PC-9 (cell line): ENCODE results near the gene DYSF. TPM values are rescaled to one million over a fixed set of nuclear protein-coding genes. Genes with fewer than 3 reads are reported as not detected.

ENCODE experiments used
- BruUV-seq: library from RNA; stranded (reverse); fragments of 400-500 nt; replicated peaks from 2 replicates; lab custom pipeline; 2021; lab: Mats Ljungman, UMichigan
- CTCF ChIA-PET: fragments of 300-600 bp; sonication (Branson Sonifier 250); formaldehyde crosslinking; loops from one replicate; lab custom pipeline; 2022; ENCODE audit warnings: antibody characterized with exemption; lab: Charles Lee
- POLR2A ChIA-PET: fragments of 300-600 bp; sonication (Branson Sonifier 250); formaldehyde crosslinking; loops from one replicate; lab custom pipeline; 2022; ENCODE audit warnings: antibody characterized with exemption; ENCODE audit not compliant: unreplicated experiment; lab: Charles Lee
- DNase-seq, 2 experiments: peaks; one replicate each; pipeline versions ENCODE4 v3.0.0 to v3.0.0-alpha.2; 2015 to 2022; ENCODE audit warnings: mixed read lengths in 1 of 2
- H2AFZ ChIP-seq: fragments of 200-600 bp; sonication (generic); 2 replicates; pipeline ENCODE4 v1.8.1; 2017; ENCODE audit warnings: antibody characterized with exemption
- H3F3A ChIP-seq: fragments of 200-600 bp; sonication (generic); 2 replicates; pipeline ENCODE4 v1.8.1; 2017; ENCODE audit warnings: antibody characterized with exemption, mild to moderate bottlenecking, low read depth; ENCODE audit not compliant: insufficient read depth
- H3K27ac ChIP-seq: fragments of 200-600 bp; sonication (generic); 2 replicates; pipeline ENCODE4 v1.6.1; 2016; ENCODE audit warnings: mixed run types
- H3K27me3 ChIP-seq: fragments of 200-600 bp; sonication (generic); 2 replicates; pipeline ENCODE4 v1.6.1; 2016; ENCODE audit warnings: low read depth, mixed run types; ENCODE audit not compliant: insufficient read depth
- H3K36me3 ChIP-seq: fragments of 200-600 bp; sonication (generic); 2 replicates; pipeline ENCODE4 v1.6.1; 2016; ENCODE audit warnings: low read depth, mixed run types
- H3K4me1 ChIP-seq: fragments of 200-600 bp; sonication (generic); replicated peaks from 2 replicates; pipeline ENCODE4 v1.6.1; 2016; ENCODE audit warnings: mixed run types; ENCODE audit not compliant: insufficient read depth
- H3K4me2 ChIP-seq: fragments of 200-600 bp; sonication (generic); 2 replicates; pipeline ENCODE4 v1.6.1; 2017; ENCODE audit warnings: mixed run types
- H3K4me3 ChIP-seq: fragments of 200-600 bp; sonication (generic); 2 replicates; pipeline ENCODE4 v1.6.1; 2016; ENCODE audit warnings: mixed run types
- H3K79me2 ChIP-seq: fragments of 200-600 bp; sonication (generic); 2 replicates; pipeline ENCODE4 v1.6.1; 2017; ENCODE audit warnings: low read depth, mixed run types
- H3K9me2 ChIP-seq: fragments of 200-600 bp; sonication (generic); 2 replicates; pipeline ENCODE4 v1.8.1; 2017; ENCODE audit warnings: mild to moderate bottlenecking; ENCODE audit not compliant: insufficient read depth
- H3K9me3 ChIP-seq: fragments of 200-600 bp; sonication (generic); 2 replicates; pipeline ENCODE4 v1.8.1; 2016; ENCODE audit warnings: low read depth; ENCODE audit not compliant: insufficient read depth
- H4K20me1 ChIP-seq: fragments of 200-600 bp; sonication (generic); 2 replicates; pipeline ENCODE4 v1.8.1; 2017; ENCODE audit not compliant: insufficient read depth
- EZH2 ChIP-seq: fragments of 200-600 bp; sonication (generic); IDR thresholded peaks from 2 replicates; pipeline ENCODE4 v1.8.0; 2017; ENCODE audit warnings: antibody characterized with exemption, low read depth
- intact Hi-C: fragments of 100-400 bp; cut with micrococcal nuclease; formaldehyde crosslinking; loops from one replicate; pipeline ENCODE4 v1.10.0; 2022; ENCODE audit not compliant: unreplicated experiment
- total RNA-seq: library from RNA; stranded (reverse); gene quantifications from 2 replicates; pipeline ENCODE4 v1.2.3, GENCODE V29; 2021
- TF ChIP-seq, protein P1 (sequence below): fragments of 200-600 bp; sonication (generic); conservative IDR thresholded peaks from 2 replicates; pipeline ENCODE4 v1.6.1; 2017; ENCODE audit warnings: mixed run types, antibody characterized with exemption, mild to moderate bottlenecking, moderate library complexity

The DYSF gene
- total RNA-seq, 1 experiment from 2014 or later = 12.2 TPM

DNA sequence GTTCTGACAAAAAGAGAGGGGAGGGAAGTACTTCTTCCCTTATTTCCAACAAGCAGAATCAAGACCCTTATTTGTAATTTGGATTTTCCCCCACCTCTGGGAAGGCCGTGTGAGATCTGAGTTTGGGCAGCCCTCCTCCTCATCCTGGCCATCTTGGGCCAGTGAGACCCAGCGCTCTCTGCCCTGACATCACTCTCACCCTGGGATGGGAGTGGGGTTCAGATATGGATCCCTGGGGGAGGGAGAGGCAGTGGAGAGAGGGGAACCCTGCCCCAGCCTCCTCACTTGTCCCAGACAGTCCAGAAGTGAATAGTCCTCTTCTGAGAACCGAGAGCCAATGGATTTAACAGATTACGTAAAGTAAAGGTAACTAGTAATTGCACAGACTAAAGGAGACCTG is 64.5 kb downstream of the DYSF start:
- ChIA-PET CTCF (interaction anchor here (0.6 to 1.0 kb wide), 2 partner anchors 218 to 1874 kb away, joined by 3 to 6 read pairs; no protein-coding TSS in a partner anchor), POLR2A (interaction anchor here (0.6 kb wide), 1 partner anchor 218 kb away, joined by 4 read pairs; no protein-coding TSS in a partner anchor)
- no peak overlapping the region for H3K4me2 ChIP-seq
- no peaks in the 10 kb centered on the region for H3K79me2 ChIP-seq
- H3K9me2 ChIP-seq = no peaks in the 10 kb centered on the region
- H4K20me1 ChIP-seq = no peaks in the 10 kb centered on the region
- intact Hi-C loops = loop anchor here (10.0 kb wide), 1 partner anchor 863 kb away; no protein-coding TSS in a partner anchor
- no peak overlapping the region for H2AFZ ChIP-seq
- H3K9me3 ChIP-seq = no peaks in the 10 kb centered on the region
- no peak overlapping the region for H3K4me3 ChIP-seq
- no peaks in the 10 kb centered on the region for H3F3A ChIP-seq
- H3K4me1 ChIP-seq = no peaks in the 10 kb centered on the region
- H3K27me3 ChIP-seq = no peaks in the 10 kb centered on the region
- DNase-seq = no peak
- H3K36me3 ChIP-seq = no peaks in the 10 kb centered on the region
- BruUV-seq = no TSS peak
- H3K27ac ChIP-seq = no peak overlapping the region
- TF ChIP-seq, protein P1, sequence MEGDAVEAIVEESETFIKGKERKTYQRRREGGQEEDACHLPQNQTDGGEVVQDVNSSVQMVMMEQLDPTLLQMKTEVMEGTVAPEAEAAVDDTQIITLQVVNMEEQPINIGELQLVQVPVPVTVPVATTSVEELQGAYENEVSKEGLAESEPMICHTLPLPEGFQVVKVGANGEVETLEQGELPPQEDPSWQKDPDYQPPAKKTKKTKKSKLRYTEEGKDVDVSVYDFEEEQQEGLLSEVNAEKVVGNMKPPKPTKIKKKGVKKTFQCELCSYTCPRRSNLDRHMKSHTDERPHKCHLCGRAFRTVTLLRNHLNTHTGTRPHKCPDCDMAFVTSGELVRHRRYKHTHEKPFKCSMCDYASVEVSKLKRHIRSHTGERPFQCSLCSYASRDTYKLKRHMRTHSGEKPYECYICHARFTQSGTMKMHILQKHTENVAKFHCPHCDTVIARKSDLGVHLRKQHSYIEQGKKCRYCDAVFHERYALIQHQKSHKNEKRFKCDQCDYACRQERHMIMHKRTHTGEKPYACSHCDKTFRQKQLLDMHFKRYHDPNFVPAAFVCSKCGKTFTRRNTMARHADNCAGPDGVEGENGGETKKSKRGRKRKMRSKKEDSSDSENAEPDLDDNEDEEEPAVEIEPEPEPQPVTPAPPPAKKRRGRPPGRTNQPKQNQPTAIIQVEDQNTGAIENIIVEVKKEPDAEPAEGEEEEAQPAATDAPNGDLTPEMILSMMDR = no peak

DNA sequence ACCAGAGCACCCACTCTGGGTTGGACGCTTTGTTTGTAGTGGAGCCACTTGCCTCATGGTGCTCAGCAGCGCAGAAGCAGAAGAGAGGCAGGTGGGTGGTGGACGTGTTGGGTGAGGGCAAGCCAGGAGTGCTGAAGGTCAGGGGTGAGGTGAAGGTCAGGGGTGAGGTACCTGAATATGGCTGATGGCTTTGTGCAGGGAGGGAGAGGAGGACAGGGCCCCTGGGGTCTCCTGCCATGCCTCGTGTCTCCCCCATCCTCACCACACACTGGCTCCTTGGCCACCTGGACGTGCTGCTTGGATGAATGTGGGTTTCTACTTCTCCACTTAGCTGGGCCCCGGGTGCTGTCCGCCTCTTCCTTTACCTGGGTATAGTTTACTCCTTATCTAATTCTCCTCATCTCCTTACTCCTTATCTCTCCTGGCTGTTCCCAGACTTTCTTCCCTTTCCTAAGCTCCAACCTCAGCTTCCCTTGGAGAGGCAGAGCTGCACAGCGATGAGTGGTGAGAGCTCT is 68.1 kb downstream of the DYSF start:
- no peak overlapping the region for H3K4me2 ChIP-seq
- DNase-seq = no peak
- no peak overlapping the region for H3K27ac ChIP-seq
- no peaks in the 10 kb centered on the region for H3K79me2 ChIP-seq
- BruUV-seq = no TSS peak
- H4K20me1 ChIP-seq = no peaks in the 10 kb centered on the region
- TF ChIP-seq, protein P1 = no peak
- TF ChIP-seq EZH2 = no peak
- H3K9me2 ChIP-seq = no peaks in the 10 kb centered on the region
- H3K4me1 ChIP-seq = no peaks in the 10 kb centered on the region
- POLR2A ChIA-PET = no interaction called here
- no peaks in the 10 kb centered on the region for H3K36me3 ChIP-seq
- intact Hi-C loops = no loop called here
- no peaks in the 10 kb centered on the region for H3K9me3 ChIP-seq
- H3K27me3 ChIP-seq = no peaks in the 10 kb centered on the region
- CTCF ChIA-PET = no interaction called here
- no peaks in the 10 kb centered on the region for H3F3A ChIP-seq
- no peak overlapping the region for H2AFZ ChIP-seq
- no peak overlapping the region for H3K4me3 ChIP-seq

DNA sequence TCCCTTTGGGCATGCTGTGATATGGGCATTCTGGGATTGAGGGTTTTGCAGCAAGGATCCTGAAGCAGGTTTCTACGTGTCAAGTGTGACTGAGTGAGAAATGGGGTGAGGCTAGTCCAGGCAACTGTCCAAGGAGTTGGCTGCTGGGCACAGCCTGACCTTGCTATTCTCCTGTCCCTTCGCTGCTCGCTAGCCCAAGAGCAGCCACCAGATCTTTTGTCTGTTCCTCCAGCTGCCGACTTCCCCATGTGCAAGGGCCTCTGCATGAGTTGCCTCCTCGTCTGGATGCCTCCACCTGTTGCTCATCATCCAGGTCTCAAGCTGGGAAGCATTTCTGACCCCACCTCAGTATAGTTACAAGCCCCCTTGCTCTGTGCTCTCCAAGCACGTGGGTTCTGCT is 71.1 kb downstream of the DYSF start:
- Histone ChIP-seq H4K20me1 (no peaks in the 10 kb centered on the region), H3K9me3 (no peaks in the 10 kb centered on the region), H3K4me1 (no peaks in the 10 kb centered on the region), H3K4me3 (no peak overlapping the region), H3K27me3 (no peaks in the 10 kb centered on the region), H3K4me2 (no peak overlapping the region), H2AFZ (no peak overlapping the region), H3K79me2 (no peaks in the 10 kb centered on the region), H3K36me3 (no peaks in the 10 kb centered on the region), H3F3A (no peaks in the 10 kb centered on the region), H3K27ac (no peak overlapping the region), H3K9me2 (no peaks in the 10 kb centered on the region)
- no peak for DNase-seq
- CTCF ChIA-PET = no interaction called here
- TF ChIP-seq EZH2 = no peak
- TF ChIP-seq, protein P1 = no peak
- intact Hi-C loops = no loop called here
- BruUV-seq = no TSS peak
- POLR2A ChIA-PET = no interaction called here
